NCI-H446 treated with DMSO at 0.1 percent for 48 hours (cell line): Measurements from ENCODE around the gene STK4.
"Not testable (repeated sequence)": the region's sequence is repeated elsewhere in the genome, so short reads cannot be mapped to it uniquely, and the experiment has no call there.

Source experiments
- DNase-seq: peaks from one replicate; lab custom pipeline; 2025; lab: John Stamatoyannopoulos, UW

Gene STK4

DNA sequence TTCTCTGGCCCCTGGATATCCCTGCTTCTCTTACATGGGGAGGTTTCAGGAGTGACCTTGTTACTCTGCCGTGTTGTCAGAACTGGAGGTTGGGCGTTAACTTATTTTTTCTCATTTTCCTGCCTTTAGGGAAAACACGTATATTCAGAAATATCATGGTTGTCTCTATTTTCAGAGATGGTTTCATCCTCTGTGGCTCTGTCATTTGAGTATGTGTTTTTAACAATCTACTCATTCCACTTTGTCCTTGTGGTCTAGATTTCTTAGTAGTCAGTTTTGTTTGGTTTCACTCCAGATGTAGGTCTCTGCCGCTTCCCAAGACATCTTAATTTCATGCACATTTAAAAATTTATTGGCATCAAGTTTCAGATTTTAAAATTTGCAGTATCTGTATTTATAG, 88.7 kb downstream of the STK4 start:
- DNase-seq: no peak

DNA sequence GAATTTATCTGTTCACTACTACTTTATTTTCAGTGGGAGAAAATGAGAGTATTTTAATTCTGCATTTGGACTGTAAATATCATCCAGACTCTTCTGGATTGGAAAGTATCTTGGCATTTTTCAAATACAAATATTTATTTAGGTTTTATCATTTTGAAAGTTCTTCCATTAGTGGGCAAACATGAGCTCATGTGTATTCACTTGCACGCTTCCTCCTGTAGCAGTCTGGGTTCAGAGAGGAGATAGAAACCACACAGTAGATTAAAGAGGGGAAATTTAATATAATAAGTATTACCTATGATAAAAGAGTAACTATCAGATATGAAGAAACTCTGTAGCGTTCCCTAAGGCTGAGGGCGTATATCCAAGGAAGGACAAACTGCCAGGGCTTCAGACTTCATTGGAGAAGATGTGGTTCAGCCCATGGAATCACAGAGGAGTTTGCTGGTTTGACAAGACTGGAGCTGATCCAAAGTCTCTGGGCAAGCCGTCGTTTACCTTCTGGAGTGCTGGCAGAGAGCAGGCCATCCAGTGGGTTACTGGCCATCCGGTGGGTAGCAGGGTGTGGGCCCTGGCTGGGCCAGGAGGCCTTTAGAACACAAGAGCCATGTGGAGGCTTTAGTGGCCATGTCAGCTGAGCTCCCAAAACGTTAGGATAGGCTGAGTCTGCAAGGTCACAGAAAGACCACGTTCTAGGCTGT, 90.3 kb downstream of the STK4 start:
- no peak for DNase-seq

DNA sequence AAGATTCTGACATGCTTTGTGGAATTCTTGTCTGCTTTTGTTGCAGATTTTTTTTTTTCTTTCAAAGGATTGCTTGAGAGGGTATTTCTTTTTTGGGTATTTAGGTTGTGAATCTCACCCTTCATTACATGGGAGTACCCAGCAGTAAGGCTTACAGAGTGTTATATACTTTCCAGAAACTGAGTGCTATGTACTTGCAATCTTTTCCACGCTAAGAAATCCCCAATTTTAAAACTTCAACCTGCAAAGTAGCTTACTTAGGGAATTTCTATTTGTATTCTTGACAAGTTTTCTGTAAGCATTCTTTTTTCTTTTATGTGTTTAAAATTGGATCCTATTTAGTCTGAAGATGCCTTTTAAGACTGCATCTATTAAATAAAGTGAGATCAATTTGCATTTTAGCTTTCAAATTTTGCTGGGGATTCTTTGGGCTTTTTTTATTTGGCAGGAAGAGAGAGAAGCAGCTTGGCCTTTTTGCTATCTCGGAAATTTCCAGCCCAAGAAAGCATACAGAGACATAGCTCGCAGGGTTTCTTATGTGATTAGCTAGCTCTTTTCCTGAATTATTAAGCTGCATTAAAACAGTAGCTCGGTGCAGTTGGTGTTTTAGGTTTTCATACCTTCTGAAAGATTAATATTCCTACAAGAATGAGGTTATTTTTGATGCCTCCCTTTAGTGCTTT, 92.0 kb downstream of the STK4 start:
- no peak for DNase-seq

DNA sequence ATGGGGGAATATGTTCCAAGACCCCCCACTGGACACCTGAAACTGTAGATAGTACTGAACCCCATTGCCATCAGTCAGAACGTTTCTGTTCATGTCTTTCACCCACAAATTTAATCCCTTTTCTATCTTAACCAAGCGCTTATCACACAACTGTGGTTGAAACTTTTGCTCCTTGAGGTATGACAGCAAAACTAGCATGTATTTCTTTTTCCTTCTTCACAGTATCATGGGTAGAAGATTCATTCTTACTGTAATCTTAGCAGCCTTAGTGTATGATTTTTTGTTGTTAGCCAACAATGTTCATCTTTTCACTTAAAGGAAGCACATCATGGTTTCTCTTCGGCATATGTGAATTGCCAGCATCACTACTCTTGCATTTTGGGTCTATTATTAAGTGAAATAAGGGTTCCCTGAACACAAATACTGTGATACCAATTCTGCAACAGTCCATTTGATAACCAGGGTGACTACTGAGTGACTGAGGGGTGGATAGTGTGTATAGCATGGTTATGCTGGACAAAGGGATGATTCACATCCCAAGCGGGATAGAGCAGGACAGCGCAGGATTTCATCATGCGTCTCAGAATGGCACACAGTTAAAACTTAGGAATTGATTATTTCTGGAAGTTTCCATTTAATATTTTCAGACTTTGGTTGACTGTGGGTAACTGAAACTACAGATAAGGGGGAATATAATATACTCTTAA, 92.9 kb downstream of the STK4 start:
- no peak for DNase-seq

DNA sequence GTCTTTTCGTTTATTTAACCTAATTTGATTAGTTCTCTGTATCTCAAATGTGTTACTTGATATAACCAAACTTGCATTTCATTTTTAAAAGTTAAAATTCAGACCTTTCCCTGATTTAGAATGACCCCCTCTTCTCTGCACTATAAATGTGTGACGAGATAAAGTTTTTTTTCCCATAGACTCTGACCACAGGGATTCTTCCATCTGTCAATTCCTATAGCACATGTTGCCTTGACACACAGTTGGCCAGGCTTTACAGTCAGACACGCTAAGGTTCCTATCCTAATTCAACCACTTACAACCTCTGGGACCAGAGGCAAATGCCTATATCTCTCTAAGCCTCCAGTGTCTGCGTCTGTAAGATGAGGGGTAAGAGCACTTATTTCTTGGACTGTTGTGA, 94.0 kb downstream of the STK4 start:
- DNase-seq: peak; percentile 9

DNA sequence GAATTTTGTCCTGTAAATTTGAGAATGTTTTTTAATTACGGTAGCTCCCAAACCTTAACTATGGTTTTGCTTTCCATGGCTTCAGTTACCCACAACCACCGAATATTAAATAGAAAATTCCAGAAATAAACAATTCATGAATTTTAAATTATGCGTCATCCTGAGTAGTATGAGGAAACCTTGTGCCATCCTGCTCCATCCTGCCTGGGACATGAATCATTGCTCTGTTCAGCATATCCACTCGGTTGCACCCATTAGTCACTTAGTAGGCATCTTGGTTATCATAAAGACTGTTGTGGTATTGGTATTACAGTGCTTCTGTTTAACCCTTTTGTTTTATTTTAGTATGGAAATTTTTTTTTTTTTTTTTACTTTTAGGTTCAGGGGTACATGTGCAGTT, 94.9 kb downstream of the STK4 start:
- DNase-seq: no peak

DNA sequence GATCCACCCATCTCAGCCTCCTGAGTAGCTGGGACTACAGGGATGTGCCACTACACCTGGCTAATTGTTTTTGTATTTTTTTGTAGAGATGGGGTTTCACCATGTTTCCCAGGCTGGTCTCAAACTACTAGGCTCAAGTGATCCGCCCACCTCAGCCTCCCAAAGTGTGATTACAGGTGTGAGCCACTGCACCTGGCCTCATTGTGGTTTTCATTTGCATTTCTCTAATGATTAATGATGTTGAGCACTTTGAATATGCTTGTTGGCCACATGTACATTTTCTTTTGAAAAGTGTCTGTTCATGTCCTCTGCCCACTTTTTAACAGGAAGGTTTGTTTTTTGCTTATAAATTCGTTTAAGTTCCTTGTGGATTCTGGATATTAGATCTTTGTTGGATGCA, 96.8 kb downstream of the STK4 start:
- not testable (repeated sequence) for DNase-seq

DNA sequence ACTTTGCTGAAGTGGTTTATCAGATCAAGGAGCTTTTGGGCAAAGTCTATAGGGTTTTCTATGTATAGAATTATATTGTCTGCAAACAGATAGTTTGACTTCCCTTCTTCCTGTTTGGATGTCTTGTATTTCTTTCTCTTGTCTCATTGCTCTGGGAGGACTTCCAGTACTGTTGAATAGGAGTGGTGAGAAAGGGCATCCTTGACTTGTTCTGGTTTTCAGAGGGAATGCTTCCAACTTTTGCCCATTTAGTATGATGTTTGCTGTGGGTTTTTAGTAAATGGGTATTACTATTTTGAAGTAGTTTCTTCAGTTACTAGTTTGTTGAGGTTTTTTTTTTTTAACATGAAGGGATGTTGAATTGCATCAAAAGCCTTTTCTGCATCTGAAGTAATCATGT, 98.5 kb downstream of the STK4 start:
- no peak for DNase-seq

DNA sequence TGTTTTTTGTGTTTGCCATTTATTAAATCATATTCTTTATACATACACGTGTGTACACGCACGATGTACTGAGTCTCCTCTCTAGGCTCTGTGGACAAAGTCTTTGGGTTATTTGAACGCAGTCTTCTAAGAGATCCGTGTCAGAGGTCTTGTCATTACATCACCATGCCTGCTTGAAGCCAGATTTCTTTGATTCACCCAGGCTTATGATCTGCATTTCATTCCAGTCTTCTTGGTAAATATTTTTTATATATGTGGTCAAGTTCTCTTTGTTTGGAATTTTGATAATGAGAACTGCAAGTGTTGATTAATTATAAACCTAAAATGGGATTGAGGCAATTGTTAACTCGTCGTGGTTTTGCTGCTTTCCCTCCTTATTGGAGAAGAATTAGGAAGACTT, 100.1 kb downstream of the STK4 start:
- no peak for DNase-seq

DNA sequence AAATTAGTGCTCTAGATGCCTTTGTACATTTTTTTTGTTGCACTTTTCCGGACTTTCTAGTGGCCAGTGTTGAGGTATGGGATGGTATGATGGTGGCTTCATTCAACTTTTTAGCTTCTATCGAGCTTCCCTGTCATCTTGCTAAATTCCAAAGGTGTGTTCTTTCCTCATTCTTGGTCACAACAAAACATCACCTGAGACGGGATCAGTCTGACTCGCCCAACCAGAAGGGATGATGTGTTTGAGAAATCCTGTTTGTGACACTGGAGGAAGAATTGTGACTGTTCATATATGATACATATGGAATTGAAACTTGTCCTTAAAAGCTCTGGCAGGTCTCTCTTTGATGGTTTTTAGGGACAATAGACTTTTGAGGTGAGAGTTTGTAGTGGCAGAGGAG, 100.8 kb downstream of the STK4 start:
- DNase-seq: no peak

DNA sequence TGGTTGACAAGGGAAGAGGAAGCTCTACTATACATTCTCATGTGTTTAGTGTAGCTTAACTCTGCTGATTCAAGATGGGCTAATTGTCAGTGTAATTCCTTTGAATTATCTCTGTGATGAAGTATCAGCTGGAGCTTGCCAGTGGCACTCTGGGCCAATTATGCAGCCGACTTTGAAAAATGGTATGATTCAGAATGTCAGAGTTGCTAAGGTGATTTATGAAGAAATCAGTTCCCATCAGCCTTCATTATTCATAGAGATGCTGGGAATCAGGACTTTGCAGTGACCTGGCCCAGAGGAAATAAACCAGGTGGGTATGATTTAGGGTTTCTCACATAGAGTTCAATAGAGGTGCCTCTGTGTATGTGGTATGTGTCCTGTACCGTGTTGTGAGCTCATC, 101.2 kb downstream of the STK4 start:
- no peak for DNase-seq

DNA sequence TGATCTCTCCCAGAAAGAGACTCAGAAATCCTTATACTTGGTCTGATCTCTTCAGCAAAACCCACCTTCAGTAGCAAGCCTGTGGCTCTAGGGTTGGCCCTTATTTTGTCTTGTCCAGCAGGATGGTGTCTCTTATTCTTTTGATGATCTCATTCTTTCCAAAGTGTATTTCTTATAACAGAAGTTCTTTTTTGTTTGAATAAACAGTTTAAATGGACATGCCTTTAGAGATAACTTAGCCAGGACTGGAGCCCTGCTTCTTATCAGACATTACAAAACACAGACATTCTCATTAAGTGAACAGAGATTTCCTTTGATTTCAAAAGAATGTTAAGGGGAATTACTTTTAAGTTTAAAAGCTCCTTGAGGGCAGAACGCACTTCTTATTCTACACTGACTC, 102.9 kb downstream of the STK4 start:
- no peak for DNase-seq

DNA sequence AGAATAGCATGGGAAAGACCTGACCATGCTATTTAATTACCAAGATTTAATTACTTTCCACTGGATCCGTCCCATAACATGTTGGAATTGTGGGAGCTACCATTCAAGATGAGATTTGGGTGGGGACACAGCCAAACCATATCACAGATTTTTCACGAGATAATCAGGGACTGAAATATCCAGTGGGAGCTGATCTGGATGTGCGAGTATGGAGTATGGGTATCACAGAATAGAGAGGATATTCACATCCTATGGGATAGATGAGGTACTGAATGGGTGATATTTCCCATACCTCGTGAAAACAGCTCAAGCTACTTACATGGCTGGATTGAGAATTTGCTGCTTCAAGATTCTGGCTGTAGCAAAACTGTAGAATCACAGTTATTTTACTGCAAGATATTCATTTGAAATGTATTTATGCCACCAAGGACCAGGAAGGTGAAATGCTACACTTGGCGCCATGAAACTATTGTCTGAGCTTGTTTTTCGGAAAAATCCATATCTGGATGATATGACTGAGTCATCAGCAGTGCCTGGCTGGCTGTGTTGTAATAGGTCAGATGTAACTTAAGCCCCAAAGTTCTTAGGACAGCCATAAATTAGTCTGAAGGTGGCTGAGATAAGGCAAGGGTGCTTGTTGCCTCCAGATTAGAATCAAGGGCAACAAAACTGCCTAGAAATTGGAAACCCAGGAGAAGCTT, 104.8 kb downstream of the STK4 start:
- no peak for DNase-seq

DNA sequence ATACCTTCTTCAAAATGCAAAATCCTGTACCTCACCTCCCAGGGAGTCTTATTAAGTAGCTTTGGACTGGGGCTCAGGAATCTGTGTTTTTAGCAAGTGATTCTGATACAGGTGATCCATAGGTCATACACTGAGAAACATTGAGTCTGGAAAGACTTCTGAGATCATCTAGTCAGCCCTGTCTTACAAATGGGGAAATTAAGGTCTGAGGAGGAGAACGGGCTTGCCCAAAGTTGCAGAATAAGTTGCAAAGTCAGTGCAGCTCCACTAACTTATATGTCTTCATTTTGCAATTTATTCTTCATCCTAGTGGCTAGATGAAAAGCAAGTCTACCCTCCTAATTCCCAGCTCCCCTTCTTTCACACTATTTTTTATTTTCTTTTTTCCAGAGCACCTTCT, 105.8 kb downstream of the STK4 start:
- no peak for DNase-seq

DNA sequence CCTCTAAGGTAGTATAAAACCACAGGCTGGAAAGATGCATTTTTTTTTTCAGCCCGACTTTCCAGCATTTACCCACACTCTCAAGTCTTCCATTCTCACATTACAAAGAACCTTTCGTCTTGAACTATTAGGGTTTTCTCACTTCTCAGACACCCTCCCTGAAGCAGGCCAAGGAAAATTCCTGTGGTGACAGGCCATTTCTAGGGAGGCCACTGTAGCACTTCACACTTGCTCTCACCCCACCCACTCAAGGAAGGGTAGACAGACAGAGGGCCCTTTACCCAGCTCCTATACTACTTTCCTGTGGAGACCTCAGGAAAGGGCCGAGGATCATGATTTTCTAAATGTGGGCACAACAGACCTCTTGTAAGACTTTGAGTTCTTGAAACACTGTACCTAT, 106.9 kb downstream of the STK4 start:
- no peak for DNase-seq

DNA sequence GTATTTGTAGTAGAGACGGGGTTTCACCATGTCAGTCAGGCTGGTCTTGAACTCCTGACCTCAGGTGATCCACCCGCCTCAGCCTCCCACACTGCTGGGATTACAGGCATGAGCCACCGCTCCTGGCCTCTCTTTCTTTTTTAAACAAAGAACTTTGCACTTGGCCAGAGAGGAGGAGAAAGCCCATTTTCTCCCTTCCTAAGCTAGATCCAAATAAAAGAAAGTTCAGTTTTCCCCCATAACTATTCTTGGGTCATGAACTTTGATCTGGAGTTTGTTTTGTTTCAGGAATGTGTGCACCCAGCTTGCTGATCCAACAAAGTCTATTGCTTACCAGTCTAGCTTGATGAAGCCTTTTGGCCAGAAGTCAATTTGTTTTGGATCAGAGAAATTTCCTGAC, 111.2 kb downstream of the STK4 start:
- no peak for DNase-seq

DNA sequence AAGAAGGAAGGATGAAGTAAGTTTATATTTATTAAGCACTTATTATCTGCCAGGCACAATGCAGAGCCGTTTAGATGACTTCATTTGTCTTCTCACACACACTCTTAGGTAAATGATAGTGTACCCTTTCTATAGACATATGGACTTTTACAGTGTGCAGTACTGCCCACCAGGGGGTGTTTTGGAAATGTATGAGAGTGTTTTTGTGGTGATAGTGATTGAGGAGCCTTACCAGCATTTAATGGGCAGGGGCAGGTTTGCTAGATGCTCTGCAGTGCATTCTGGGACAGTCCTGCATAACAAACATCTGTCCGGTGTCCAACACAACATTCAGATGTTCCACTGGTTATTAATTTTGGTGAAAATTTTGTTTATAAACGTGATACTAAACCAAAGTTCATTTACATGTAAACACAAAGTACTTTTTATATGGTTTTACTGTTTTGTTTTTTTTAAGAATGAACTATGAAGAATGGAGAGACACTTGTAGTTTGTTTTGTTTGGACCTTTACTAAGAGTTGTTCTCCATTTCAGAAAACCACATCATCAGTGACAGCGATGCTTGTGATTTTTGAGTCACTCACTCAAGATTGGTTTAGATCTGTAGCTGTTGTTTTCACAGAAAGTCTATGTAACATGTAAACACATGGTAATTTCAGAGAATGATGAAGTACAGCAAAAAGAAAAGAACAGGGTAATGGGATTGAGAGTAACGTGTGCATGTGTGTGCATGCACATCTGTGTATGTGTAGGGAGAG, 114.7 kb downstream of the STK4 start:
- no peak for DNase-seq

DNA sequence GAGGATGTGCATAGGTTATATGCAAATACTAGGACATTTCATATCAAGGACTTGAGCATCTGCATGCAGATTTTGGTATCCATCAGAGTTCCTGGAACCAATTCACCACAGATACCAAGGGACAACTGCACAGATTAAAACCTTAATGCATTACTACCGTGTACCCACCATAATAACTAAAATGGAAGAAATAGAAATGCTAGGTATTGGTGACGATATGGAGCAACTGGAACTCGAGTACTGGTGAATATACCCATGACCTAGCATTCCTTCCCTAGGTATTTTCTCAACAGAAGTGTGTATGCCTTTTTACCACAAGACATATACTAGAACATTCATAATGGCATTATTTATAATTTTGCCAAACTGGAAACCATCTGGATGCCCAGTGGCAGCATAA, 116.2 kb downstream of the STK4 start:
- no peak for DNase-seq

DNA sequence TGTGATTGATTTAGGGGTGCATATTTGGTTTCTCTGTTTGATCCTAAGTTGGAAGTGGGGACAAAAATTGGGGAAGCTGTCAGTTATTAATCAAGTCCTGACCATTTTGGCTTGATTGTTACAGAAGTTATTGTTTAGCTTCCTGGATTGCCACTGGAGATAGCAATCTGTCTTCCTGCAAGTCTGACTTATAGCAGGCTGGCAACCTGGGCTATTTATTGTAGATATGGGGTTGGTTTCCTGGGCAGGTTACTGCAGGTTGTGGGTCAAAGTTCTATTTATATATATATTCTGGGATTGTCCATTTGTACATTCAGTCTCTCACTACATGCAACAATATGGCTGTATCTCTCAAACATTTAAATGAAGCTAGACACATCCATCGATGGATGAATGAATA, 116.8 kb downstream of the STK4 start:
- no peak for DNase-seq

DNA sequence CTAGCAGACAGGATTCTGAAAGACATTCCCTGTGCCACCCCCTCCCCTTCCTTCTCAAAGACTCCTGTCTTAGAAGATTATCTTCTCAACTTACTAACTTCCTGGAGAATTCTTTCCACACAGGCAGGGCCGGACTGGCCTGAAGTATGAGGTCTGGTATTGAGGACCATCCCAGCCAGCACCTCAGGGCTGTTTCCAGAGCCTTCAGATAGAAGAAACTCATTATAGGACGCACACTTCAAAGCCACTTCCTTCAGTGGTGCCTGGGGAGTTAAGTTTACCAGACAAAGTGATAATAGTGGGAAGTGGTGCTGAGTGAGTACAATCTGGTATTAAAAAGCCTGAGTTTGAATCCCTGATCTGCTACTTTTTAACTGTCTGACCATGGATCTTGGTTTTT, 119.0 kb downstream of the STK4 start:
- DNase-seq: no peak

DNA sequence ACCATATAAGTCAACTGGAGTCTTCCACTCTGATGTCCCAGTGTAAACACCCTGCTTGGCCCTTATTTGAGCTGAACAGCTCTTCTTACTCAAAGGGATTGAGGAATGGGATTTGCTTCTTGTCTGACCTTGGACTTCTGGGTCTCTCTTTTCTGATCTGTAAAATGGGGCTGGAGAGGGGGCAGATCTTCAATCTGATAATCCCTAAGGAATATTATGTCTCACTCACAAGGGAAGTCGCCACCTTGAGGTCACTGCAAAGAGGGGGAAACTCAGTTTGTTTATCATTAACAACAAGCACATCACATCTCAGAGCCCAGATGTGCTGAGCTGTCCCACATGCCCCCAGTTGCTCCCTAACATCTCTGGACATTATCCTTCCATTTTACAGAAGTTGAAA, 119.6 kb downstream of the STK4 start:
- no peak for DNase-seq
